H9 (cell line): Measurements from ENCODE around the gene E2F7. TPM values are rescaled to one million over a fixed set of nuclear protein-coding genes. Genes with fewer than 3 reads are reported as not detected.

Source experiments
- DNase-seq: peaks from one replicate; pipeline ENCODE4 v3.0.0-alpha.2; 2017
- H2AFZ ChIP-seq: one replicate; pipeline ENCODE4 v1.6.1; 2013; ENCODE audit warnings: mild to moderate bottlenecking, low read length, control low read depth, moderate library complexity
- H2AK5ac ChIP-seq: 2 replicates; pipeline ENCODE4 v1.6.1; 2013; ENCODE audit warnings: low read length, control low read depth, mixed read lengths; ENCODE audit not compliant: insufficient read length
- H2BK120ac ChIP-seq: one replicate; pipeline ENCODE4 v1.6.1; 2013; ENCODE audit warnings: low read depth, mild to moderate bottlenecking, low read length, control low read depth, inconsistent platforms; ENCODE audit not compliant: poor library complexity, severe bottlenecking
- H2BK12ac ChIP-seq: 2 replicates; pipeline ENCODE4 v1.6.1; 2013; ENCODE audit warnings: low read length, control low read depth, mixed read lengths, low read depth; ENCODE audit not compliant: insufficient read length
- H2BK15ac ChIP-seq: 2 replicates; pipeline ENCODE4 v1.6.1; 2013; ENCODE audit warnings: low read depth, low read length, control low read depth
- H2BK20ac ChIP-seq: one replicate; pipeline ENCODE4 v1.6.1; 2013; ENCODE audit warnings: low read depth, mild to moderate bottlenecking, low read length, control low read depth, inconsistent platforms; ENCODE audit not compliant: poor library complexity, severe bottlenecking
- H2BK5ac ChIP-seq: 2 replicates; pipeline ENCODE4 v1.6.1; 2013; ENCODE audit warnings: low read length, control low read depth, mixed read lengths; ENCODE audit not compliant: insufficient read length
- H3K14ac ChIP-seq: 2 replicates; pipeline ENCODE4 v1.6.1; 2013; ENCODE audit warnings: low read length, control low read depth; ENCODE audit not compliant: insufficient read depth
- H3K18ac ChIP-seq: 2 replicates; pipeline ENCODE4 v1.6.1; 2013; ENCODE audit warnings: low read depth, mild to moderate bottlenecking, mixed read lengths, low read length, control low read depth; ENCODE audit not compliant: insufficient read length
- H3K23ac ChIP-seq: 2 replicates; pipeline ENCODE4 v1.6.1; 2013; ENCODE audit warnings: low read length, control low read depth, mixed read lengths, low read depth; ENCODE audit not compliant: insufficient read length
- H3K23me2 ChIP-seq: 2 replicates; pipeline ENCODE4 v1.6.1; 2013; ENCODE audit warnings: low read depth, mild to moderate bottlenecking, mixed read lengths, low read length, control low read depth; ENCODE audit not compliant: insufficient read length, poor library complexity, severe bottlenecking
- H3K27ac ChIP-seq: 2 replicates; pipeline ENCODE4 v1.5.1; 2013; ENCODE audit warnings: low read length, control low read depth, mixed read lengths, low read depth; ENCODE audit not compliant: insufficient read length
- H3K27me3 ChIP-seq: 2 replicates; pipeline ENCODE4 v1.6.1; 2013; ENCODE audit warnings: low read length, control low read depth, inconsistent platforms; ENCODE audit not compliant: insufficient read depth
- H3K4ac ChIP-seq: 2 replicates; pipeline ENCODE4 v1.6.1; 2013; ENCODE audit warnings: low read depth, mild to moderate bottlenecking, control low read depth, inconsistent platforms, low read length, moderate library complexity
- H3K4me1 ChIP-seq: 2 replicates; pipeline ENCODE4 v1.6.1; 2013; ENCODE audit warnings: low read length, control low read depth, inconsistent platforms; ENCODE audit not compliant: insufficient read depth
- H3K4me2 ChIP-seq: 2 replicates; pipeline ENCODE4 v1.6.1; 2013; ENCODE audit warnings: low read length, control low read depth, mixed read lengths; ENCODE audit not compliant: insufficient read length, insufficient read depth
- H3K56ac ChIP-seq: 2 replicates; pipeline ENCODE4 v1.6.1; 2013; ENCODE audit warnings: low read depth, mild to moderate bottlenecking, mixed read lengths, low read length, control low read depth; ENCODE audit not compliant: insufficient read length
- H3K79me1 ChIP-seq: 2 replicates; pipeline ENCODE4 v1.6.1; 2013; ENCODE audit warnings: low read depth, mild to moderate bottlenecking, moderate library complexity, low read length, control low read depth, inconsistent platforms; ENCODE audit not compliant: insufficient read depth, poor library complexity, severe bottlenecking
- H3K79me2 ChIP-seq: 2 replicates; pipeline ENCODE4 v1.6.1; 2013; ENCODE audit warnings: low read length, control low read depth, inconsistent platforms; ENCODE audit not compliant: insufficient read depth
- H3K9ac ChIP-seq: 2 replicates; pipeline ENCODE4 v1.6.1; 2013; ENCODE audit warnings: low read length, control low read depth, mixed read lengths; ENCODE audit not compliant: insufficient read length; ENCODE audit errors: extremely low read depth
- H3K9me3 ChIP-seq: one replicate; pipeline ENCODE4 v1.6.1; 2013; ENCODE audit warnings: low read depth, low read length, inconsistent platforms; ENCODE audit not compliant: control insufficient read depth
- H3T11ph ChIP-seq: one replicate; pipeline ENCODE4 v1.6.1; 2013; ENCODE audit warnings: mild to moderate bottlenecking, low read length, control low read depth, inconsistent platforms
- H4K20me1 ChIP-seq: one replicate; pipeline ENCODE4 v1.6.1; 2013; ENCODE audit not compliant: control insufficient read depth, insufficient read length, insufficient read depth
- H4K5ac ChIP-seq: 2 replicates; pipeline ENCODE4 v1.6.1; 2013; ENCODE audit warnings: low read depth, mild to moderate bottlenecking, mixed read lengths, low read length, control low read depth; ENCODE audit not compliant: insufficient read length
- H4K8ac ChIP-seq: replicated peaks from 2 replicates; pipeline ENCODE4 v1.6.1; 2013; ENCODE audit warnings: low read length, control low read depth, mixed read lengths, low read depth; ENCODE audit not compliant: insufficient read length
- H4K91ac ChIP-seq: 2 replicates; pipeline ENCODE4 v1.6.1; 2013; ENCODE audit warnings: low read depth, mild to moderate bottlenecking, moderate library complexity, mixed read lengths, low read length, control low read depth; ENCODE audit not compliant: insufficient read length
- H3K27ac Mint-ChIP-seq, 3 experiments: 2 replicates in 2 of 3; 3 replicates in 1 of 3; pipeline ENCODE4 v1.8.0; 2020 to 2021; ENCODE audit warnings: mixed read lengths in 3 of 3, mild to moderate bottlenecking in 1 of 3, moderate library complexity in 1 of 3
- H3K27me3 Mint-ChIP-seq: 2 replicates; pipeline ENCODE4 v1.8.0; 2021; ENCODE audit warnings: low read depth, mild to moderate bottlenecking, moderate library complexity, mixed read lengths
- H3K36me3 Mint-ChIP-seq, 3 experiments: 2 replicates in 2 of 3; 3 replicates in 1 of 3; pipeline ENCODE4 v1.8.0; 2020 to 2021; ENCODE audit warnings: low read depth in 3 of 3, mixed read lengths in 3 of 3; ENCODE audit not compliant: insufficient read depth in 1 of 3
- H3K4me1 Mint-ChIP-seq, 2 experiments: 2 replicates each; pipeline ENCODE4 v1.8.0; 2020; ENCODE audit warnings: mixed read lengths in 2 of 2
- H3K4me3 Mint-ChIP-seq, 2 experiments: 2 replicates in 1 of 2; 3 replicates in 1 of 2; pipeline ENCODE4 v1.8.0; 2020 to 2021; ENCODE audit warnings: mild to moderate bottlenecking in 2 of 2, mixed read lengths in 2 of 2, moderate library complexity in 1 of 2
- H3K9me3 Mint-ChIP-seq, 2 experiments: 2 replicates in 1 of 2; 3 replicates in 1 of 2; pipeline ENCODE4 v1.8.0; 2020; ENCODE audit warnings: mild to moderate bottlenecking in 2 of 2, mixed read lengths in 2 of 2, moderate library complexity in 1 of 2
- WGBS: extraction: QIAGEN DNeasy Blood & Tissue Kit; methylation state at CpG from one replicate; pipeline ENCODE4 v1.1.7; 2013; ENCODE audit warnings: missing lambda C conversion rate, low lambda C conversion rate, mixed read lengths; ENCODE audit not compliant: insufficient read length; ENCODE audit errors: extremely low coverage; 5-methylcytosine and 5-hydroxymethylcytosine counted together
- total RNA-seq: library from RNA; stranded (reverse); gene quantifications from 2 replicates; pipeline ENCODE4 v1.2.1, GENCODE V29; 2021
- TF ChIP-seq, protein P1 (sequence below): fragments of 200-600 bp; sonication (generic); conservative IDR thresholded peaks from 3 replicates; pipeline ENCODE4 v1.8.0; 2021; ENCODE audit warnings: antibody characterized with exemption, mild to moderate bottlenecking

Gene E2F7
- total RNA-seq, 1 experiment from 2014 or later = 24.5 TPM

DNA sequence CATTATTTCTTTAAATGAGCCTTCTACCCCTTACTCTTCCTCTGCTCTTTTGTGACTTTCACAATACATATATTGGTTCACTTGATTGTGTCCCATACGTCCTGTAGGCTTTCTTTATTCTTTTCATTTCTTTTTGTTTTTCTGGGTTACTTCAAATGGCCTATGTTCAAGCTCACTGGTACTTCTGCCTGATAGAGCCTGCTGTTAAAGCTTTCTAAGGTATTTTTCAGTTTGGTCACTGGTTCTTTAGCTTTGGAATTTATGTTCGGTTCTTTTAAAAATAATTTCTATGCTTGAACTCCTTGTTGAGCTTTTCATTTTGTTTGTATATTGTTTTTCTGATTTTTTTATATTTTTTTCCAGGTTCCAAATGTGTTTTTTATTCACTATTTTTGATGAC is 81.9 kb downstream of the E2F7 start:
- no peak overlapping the region for H3K4me2 ChIP-seq
- no peak overlapping the region for H4K5ac ChIP-seq
- no peaks in the 10 kb centered on the region for H3K4me1 ChIP-seq
- H3K23me2 ChIP-seq = no peaks in the 10 kb centered on the region
- no peaks in the 10 kb centered on the region for H3K79me2 ChIP-seq
- no peak for DNase-seq
- H3K9ac ChIP-seq = no peak overlapping the region
- no peak overlapping the region for H2BK12ac ChIP-seq
- no peak overlapping the region for H3K4me3 Mint-ChIP-seq
- H3K27ac ChIP-seq = no peak overlapping the region
- no CpG with 5 or more reads among the region's 2 CpGs for WGBS
- no peak overlapping the region for H2BK120ac ChIP-seq
- no peaks in the 10 kb centered on the region for H3K9me3 ChIP-seq
- H3K27ac Mint-ChIP-seq = no peak overlapping the region
- H3K4ac ChIP-seq = no peak overlapping the region
- H3K79me1 ChIP-seq = no peaks in the 10 kb centered on the region
- H4K8ac ChIP-seq = no peak overlapping the region
- TF ChIP-seq, protein P1, sequence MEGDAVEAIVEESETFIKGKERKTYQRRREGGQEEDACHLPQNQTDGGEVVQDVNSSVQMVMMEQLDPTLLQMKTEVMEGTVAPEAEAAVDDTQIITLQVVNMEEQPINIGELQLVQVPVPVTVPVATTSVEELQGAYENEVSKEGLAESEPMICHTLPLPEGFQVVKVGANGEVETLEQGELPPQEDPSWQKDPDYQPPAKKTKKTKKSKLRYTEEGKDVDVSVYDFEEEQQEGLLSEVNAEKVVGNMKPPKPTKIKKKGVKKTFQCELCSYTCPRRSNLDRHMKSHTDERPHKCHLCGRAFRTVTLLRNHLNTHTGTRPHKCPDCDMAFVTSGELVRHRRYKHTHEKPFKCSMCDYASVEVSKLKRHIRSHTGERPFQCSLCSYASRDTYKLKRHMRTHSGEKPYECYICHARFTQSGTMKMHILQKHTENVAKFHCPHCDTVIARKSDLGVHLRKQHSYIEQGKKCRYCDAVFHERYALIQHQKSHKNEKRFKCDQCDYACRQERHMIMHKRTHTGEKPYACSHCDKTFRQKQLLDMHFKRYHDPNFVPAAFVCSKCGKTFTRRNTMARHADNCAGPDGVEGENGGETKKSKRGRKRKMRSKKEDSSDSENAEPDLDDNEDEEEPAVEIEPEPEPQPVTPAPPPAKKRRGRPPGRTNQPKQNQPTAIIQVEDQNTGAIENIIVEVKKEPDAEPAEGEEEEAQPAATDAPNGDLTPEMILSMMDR = no peak
- no peak overlapping the region for H3K18ac ChIP-seq
- no peak overlapping the region for H3T11ph ChIP-seq
- H2BK20ac ChIP-seq = no peak overlapping the region
- H2AFZ ChIP-seq = no peak overlapping the region
- H3K36me3 Mint-ChIP-seq = peaks cover 4 to 23% (median 8%) of the 10 kb centered on the region in 3 experiments
- H2AK5ac ChIP-seq = no peak overlapping the region
- no peaks in the 10 kb centered on the region for H3K27me3 ChIP-seq
- no peak overlapping the region for H2BK5ac ChIP-seq
- H2BK15ac ChIP-seq = no peak overlapping the region
- no peaks in the 10 kb centered on the region for H3K4me1 Mint-ChIP-seq
- no peak overlapping the region for H3K14ac ChIP-seq
- H4K20me1 ChIP-seq = no peaks in the 10 kb centered on the region
- H4K91ac ChIP-seq = no peak overlapping the region
- no peak overlapping the region for H3K23ac ChIP-seq
- H3K27me3 Mint-ChIP-seq = no peaks in the 10 kb centered on the region
- H3K56ac ChIP-seq = no peak overlapping the region
- peaks cover 24 to 29% of the 10 kb centered on the region in 2 experiments for H3K9me3 Mint-ChIP-seq
